Choroid plexus epithelial cell (primary cell): ENCODE results near the gene ROBO4.

Source experiments
- DNase-seq: peaks from one replicate; pipeline ENCODE4 v3.0.0-alpha.2; 2010; ENCODE audit warnings: low read depth
- H3K4me3 ChIP-seq: 2 replicates; pipeline ENCODE4 v1.5.1; 2011; ENCODE audit warnings: low read depth, mild to moderate bottlenecking, control low read depth, low read length, moderate library complexity
- CTCF ChIP-seq: conservative IDR thresholded peaks from 2 replicates; pipeline ENCODE4 v1.5.1; 2011; ENCODE audit warnings: low read depth, mild to moderate bottlenecking, control low read depth, inconsistent platforms, low read length, moderate library complexity

ROBO4 gene

GRCh38 chr11:124868331-124869274 lies 29.1 kb downstream of the ROBO4 start:
- DNase-seq = no peak
- no peak overlapping the region for H3K4me3 ChIP-seq
- TF ChIP-seq CTCF = no peak

DNA sequence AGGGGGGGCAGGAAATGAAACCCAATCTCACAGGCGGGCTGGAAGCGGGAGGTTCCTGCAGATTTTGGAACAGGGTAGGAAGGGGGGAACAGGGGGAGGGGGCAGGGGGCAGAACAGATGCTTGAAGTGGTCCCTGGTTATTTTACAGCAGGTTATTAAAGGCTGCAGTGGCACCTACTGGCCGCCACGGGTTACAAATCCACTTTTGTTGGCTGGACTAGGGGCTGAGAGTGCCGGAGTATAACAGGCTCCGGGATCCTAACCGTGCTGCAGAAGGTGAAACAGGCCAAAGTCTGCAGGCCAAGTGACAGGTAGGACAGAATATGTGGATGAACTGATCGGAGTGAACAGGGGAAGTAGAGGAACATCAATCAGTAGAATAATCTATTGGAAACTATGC lies 30.0 kb downstream of the ROBO4 start:
- H3K4me3 ChIP-seq = no peak overlapping the region
- DNase-seq = peak; percentile 62
- peak; percentile 72 for TF ChIP-seq CTCF

- DNase-seq = peak; percentile 34
- H3K4me3 ChIP-seq = no peak overlapping the region
- TF ChIP-seq CTCF = peak; percentile 67
Measured at GRCh38 chr11:124865902-124866851, 31.5 kb downstream of the ROBO4 start.

DNA sequence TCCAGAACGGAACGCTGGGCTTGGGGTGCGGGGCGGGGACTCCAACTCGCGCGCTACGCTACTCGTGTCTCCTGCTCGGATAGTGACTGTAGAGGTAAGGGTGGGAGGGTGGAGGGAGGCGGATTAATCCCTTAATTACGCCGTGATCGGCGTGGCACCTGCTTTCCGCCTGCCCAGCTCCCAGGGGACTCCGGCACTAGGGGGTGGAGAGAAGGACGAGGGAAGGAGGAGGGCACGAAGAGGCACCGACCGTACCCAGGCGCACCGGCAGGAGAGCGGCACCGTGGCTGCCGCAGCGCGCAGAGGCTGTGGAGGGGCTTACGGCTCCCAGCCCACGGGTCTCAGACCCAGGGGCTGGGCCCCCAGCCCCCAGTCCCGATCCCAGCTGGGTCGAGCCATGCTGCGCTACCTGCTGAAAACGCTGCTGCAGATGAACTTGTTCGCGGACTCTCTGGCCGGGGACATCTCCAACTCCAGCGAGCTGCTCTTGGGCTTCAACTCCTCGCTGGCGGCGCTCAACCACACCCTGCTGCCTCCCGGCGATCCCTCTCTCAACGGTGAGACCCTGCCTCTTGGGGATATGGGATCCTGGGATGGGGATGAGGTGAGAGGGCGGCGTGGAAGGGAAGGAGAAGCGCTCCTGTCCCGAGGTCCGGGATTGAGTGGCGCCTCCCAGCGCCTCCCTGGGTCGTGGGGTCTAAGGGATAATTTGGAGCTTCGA lies 32.3 kb downstream of the ROBO4 start, which contains the start of gene ROBO3:
TSS of gene ROBO3 (plus strand) at position 252 of the 721 bp plus-strand sequence. CDS start at position 398, 146 bp downstream.
- DNase-seq = no peak
- no peak for TF ChIP-seq CTCF
- no peak within 1 kb of the TSS for H3K4me3 ChIP-seq

- no peak for TF ChIP-seq CTCF
- H3K4me3 ChIP-seq = no peak overlapping the region
- DNase-seq = no peak
Measured at GRCh38 chr11:124864892-124865180, 32.8 kb downstream of the ROBO4 start.

- no peak overlapping the region for H3K4me3 ChIP-seq
- DNase-seq = no peak
- TF ChIP-seq CTCF = no peak
Measured at GRCh38 chr11:124864176-124864891, 33.3 kb downstream of the ROBO4 start.
